CD4-positive, CD25-positive, alpha-beta regulatory T cell (primary cell): ENCODE results near the gene SLC16A8. TPM values are rescaled to one million over a fixed set of nuclear protein-coding genes. Genes with fewer than 3 reads are reported as not detected.
A peak's percentile ranks its signal among the peaks of the same experiment; 100 is the strongest.
"Not testable (repeated sequence)": the region's sequence is repeated elsewhere in the genome, so short reads cannot be mapped to it uniquely, and the experiment has no call there.

Source experiments
- ATAC-seq, 2 donors: fragments of 150-1000 bp; cut with Tn5 transposase; one replicate each; pipeline ENCODE4 v1.10.0; 2021; ENCODE audit warnings: low read depth in 2 of 2, moderate number of reproducible peaks in 2 of 2, moderate library complexity in 1 of 2
- DNase-seq, 3 donors: peaks; one replicate each; pipeline versions ENCODE4 v3.0.0 to v3.0.0-alpha.2; 2012 to 2022; ENCODE audit warnings: mixed read lengths in 1 of 3
- H3K27ac ChIP-seq: one replicate; pipeline ENCODE4 v1.7.0; 2013; ENCODE audit warnings: mild to moderate bottlenecking, low read length; ENCODE audit not compliant: insufficient read depth, poor library complexity, severe bottlenecking
- H3K27me3 ChIP-seq: one replicate; pipeline ENCODE4 v1.7.0; 2013; ENCODE audit warnings: low read length; ENCODE audit not compliant: control insufficient read depth, insufficient read depth
- H3K36me3 ChIP-seq: one replicate; pipeline ENCODE4 v1.7.0; 2013; ENCODE audit warnings: mild to moderate bottlenecking, low read length, moderate library complexity; ENCODE audit not compliant: control insufficient read depth, insufficient read depth
- H3K4me1 ChIP-seq: 2 replicates; pipeline ENCODE4 v1.7.0; 2013; ENCODE audit warnings: mild to moderate bottlenecking, low read length; ENCODE audit not compliant: insufficient read depth, control insufficient read depth, poor library complexity, severe bottlenecking
- H3K4me3 ChIP-seq: one replicate; pipeline ENCODE4 v1.7.0; 2013; ENCODE audit warnings: low read depth, mild to moderate bottlenecking, low read length, moderate library complexity
- H3K9me3 ChIP-seq, 2 experiments: 1 replicate in 1 of 2; 2 replicates in 1 of 2; pipeline ENCODE4 v1.7.0; 2013; ENCODE audit warnings: low read length in 2 of 2, mild to moderate bottlenecking in 1 of 2, moderate library complexity in 1 of 2; ENCODE audit not compliant: control insufficient read depth in 2 of 2
- H3K27ac Mint-ChIP-seq, 3 donors: one replicate each; pipeline ENCODE4 v1.8.0; 2020 to 2022; ENCODE audit warnings: mild to moderate bottlenecking in 3 of 3, mixed read lengths in 3 of 3, moderate library complexity in 2 of 3
- H3K27me3 Mint-ChIP-seq: one replicate; pipeline ENCODE4 v1.8.0; 2022; ENCODE audit warnings: mild to moderate bottlenecking, mixed read lengths
- H3K36me3 Mint-ChIP-seq: one replicate; pipeline ENCODE4 v1.8.0; 2020; ENCODE audit warnings: mixed read lengths
- H3K4me1 Mint-ChIP-seq, 4 donors: one replicate each; pipeline ENCODE4 v1.8.0; 2020 to 2022; ENCODE audit warnings: mixed read lengths in 4 of 4, mild to moderate bottlenecking in 1 of 4
- H3K4me3 Mint-ChIP-seq, 4 donors: one replicate each; pipeline ENCODE4 v1.8.0; 2020 to 2022; ENCODE audit warnings: mild to moderate bottlenecking in 4 of 4, mixed read lengths in 4 of 4, moderate library complexity in 3 of 4
- H3K9me3 Mint-ChIP-seq, 7 donors: one replicate each; pipeline ENCODE4 v1.8.0; 2020 to 2022; ENCODE audit warnings: mixed read lengths in 7 of 7, mild to moderate bottlenecking in 3 of 7, moderate library complexity in 2 of 7
- polyA plus RNA-seq, 4 donors: library from polyadenylated mRNA; unstranded; fragments of 300-500 nt; fragmentation: Illumina TruSeq; gene quantifications; one replicate each; pipeline ENCODE4 v1.2.3, GENCODE V29; 2021
- total RNA-seq: library from RNA; stranded (reverse); gene quantifications from one replicate; pipeline ENCODE4 v1.2.3, GENCODE V29; 2022

The SLC16A8 gene
- total and polyA plus RNA-seq, 5 donors from 2014 or later: not detected

GRCh38 chr22:38080850-38081635 is 2.9 kb downstream of the SLC16A8 start:
- no peaks in the 10 kb centered on the region for H3K27me3 ChIP-seq
- H3K27ac ChIP-seq: no peak overlapping the region
- H3K9me3 ChIP-seq: no peaks in the 10 kb centered on the region
- H3K4me3 ChIP-seq: no peak overlapping the region
- no peaks in the 10 kb centered on the region for H3K36me3 ChIP-seq
- DNase-seq (no peak), ATAC-seq (no peak)
- peaks cover 17% of the 10 kb centered on the region for H3K4me1 ChIP-seq
- H3K4me1 Mint-ChIP-seq: peaks cover 0 to 10% (median 0%) of the 10 kb centered on the region in 4 donors
- H3K4me3 Mint-ChIP-seq: peak overlapping the region in 1 of 4 donors; percentile 28
- no peaks in the 10 kb centered on the region for H3K36me3 Mint-ChIP-seq
- peaks cover 18% of the 10 kb centered on the region for H3K27me3 Mint-ChIP-seq
- peaks cover 0 to 4% (median 0%) of the 10 kb centered on the region in 7 donors for H3K9me3 Mint-ChIP-seq
- no peak overlapping the region for H3K27ac Mint-ChIP-seq

DNA sequence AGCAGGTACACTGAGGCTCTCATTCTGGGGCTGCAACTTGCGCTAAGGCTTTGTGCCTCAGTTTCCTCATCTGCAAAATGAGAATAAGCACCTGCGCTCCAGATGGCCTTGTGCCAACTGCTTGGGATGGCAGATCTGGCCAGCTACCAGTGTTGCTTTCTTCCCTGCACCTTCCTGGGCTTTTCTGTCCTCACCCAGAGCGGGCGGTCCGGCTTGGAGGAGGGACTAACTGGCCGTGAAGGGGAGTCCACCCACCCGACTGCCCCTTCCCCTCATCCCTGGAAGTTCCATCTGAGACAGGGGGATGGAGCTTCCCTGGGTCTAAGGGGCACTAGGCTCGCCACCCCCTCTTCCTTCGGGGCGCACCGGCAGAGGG is 3.5 kb downstream of the SLC16A8 start:
- Mint-ChIP-seq H3K27ac (no peak overlapping the region), H3K36me3 (no peaks in the 10 kb centered on the region), H3K27me3 (peaks cover 18% of the 10 kb centered on the region), H3K4me3 (no peak overlapping the region), H3K9me3 (peaks cover 0 to 2% (median 0%) of the 10 kb centered on the region in 7 donors), H3K4me1 (peaks cover 0 to 11% (median 0%) of the 10 kb centered on the region in 4 donors)
- Histone ChIP-seq H3K4me1 (peaks cover 17% of the 10 kb centered on the region), H3K9me3 (no peaks in the 10 kb centered on the region), H3K4me3 (no peak overlapping the region), H3K27me3 (no peaks in the 10 kb centered on the region), H3K36me3 (no peaks in the 10 kb centered on the region), H3K27ac (no peak overlapping the region)
- DNase-seq: no peak
- no peak for ATAC-seq

DNA sequence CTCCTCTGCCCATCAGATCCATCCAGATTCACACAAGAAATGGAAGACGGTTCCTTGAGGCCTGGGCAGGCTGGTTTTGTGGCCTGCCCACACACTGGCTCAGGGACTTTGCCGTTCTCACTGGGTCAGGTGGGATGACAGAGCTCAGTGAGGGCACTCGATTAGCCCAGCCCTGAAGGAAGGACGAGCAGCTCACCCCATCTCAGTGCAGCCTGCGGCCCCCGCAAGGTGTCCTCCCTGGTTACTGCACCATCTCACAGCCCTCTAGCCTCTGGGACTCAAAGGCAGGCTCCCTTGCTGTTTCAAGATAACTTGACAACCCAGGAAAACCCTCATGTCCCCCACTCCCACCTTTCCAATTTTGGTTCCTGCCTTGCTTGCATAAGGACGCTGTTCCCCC is 4.2 kb downstream of the SLC16A8 start:
- H3K9me3 ChIP-seq: no peaks in the 10 kb centered on the region
- H3K27me3 ChIP-seq: no peaks in the 10 kb centered on the region
- H3K27ac ChIP-seq: no peak overlapping the region
- peak overlapping the region in 1 of 3 donors; percentile 73 for H3K27ac Mint-ChIP-seq
- no peak for DNase-seq
- peak overlapping the region in 1 of 4 donors; percentile 0 for H3K4me3 Mint-ChIP-seq
- no peaks in the 10 kb centered on the region for H3K36me3 ChIP-seq
- no peak overlapping the region for H3K4me3 ChIP-seq
- H3K9me3 Mint-ChIP-seq: no peaks in the 10 kb centered on the region
- ATAC-seq: no peak
- no peaks in the 10 kb centered on the region for H3K36me3 Mint-ChIP-seq
- H3K4me1 Mint-ChIP-seq: peaks cover 0 to 11% (median 0%) of the 10 kb centered on the region in 4 donors
- peaks cover 18% of the 10 kb centered on the region for H3K27me3 Mint-ChIP-seq
- H3K4me1 ChIP-seq: peaks cover 17% of the 10 kb centered on the region

DNA sequence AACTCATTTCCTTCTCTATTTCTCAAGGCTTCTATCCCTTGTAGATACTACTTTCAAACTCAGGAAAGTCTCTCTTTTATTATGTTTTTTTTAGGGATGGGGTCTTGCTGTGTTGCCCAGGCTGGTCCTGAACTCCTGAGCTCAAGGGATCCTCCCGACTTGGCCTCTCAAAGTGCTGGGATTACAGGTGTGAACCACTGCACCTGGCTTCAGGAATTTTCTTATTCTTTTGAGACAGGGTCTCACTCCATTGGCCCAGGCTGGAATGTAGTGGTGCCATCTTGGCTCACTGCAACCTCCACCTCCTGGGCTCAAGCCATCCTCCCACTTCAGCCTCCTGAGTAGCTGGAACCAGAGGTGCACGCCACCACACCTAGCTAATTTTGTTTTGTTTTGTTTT is 4.8 kb downstream of the SLC16A8 start:
- not testable (repeated sequence) for H3K4me3 ChIP-seq, DNase-seq, H3K27ac ChIP-seq, ATAC-seq, H3K9me3 Mint-ChIP-seq, H3K27me3 ChIP-seq, H3K9me3 ChIP-seq, H3K36me3 Mint-ChIP-seq, H3K36me3 ChIP-seq
- Mint-ChIP-seq H3K4me1 (peaks cover 0 to 11% (median 0%) of the 10 kb centered on the region in 4 donors), H3K4me3 (peak overlapping the region in 2 of 4 donors; percentile 0 to 43), H3K27ac (peak overlapping the region in 1 of 3 donors; percentile 73), H3K27me3 (peaks cover 18% of the 10 kb centered on the region)
- peaks cover 17% of the 10 kb centered on the region for H3K4me1 ChIP-seq

GRCh38 chr22:38078046-38078840 is 5.7 kb downstream of the SLC16A8 start:
- peaks cover 0 to 9% (median 0%) of the 10 kb centered on the region in 4 donors for H3K4me1 Mint-ChIP-seq
- no peaks in the 10 kb centered on the region for H3K9me3 ChIP-seq
- ATAC-seq (no peak), DNase-seq (no peak)
- peaks cover 15% of the 10 kb centered on the region for H3K27me3 Mint-ChIP-seq
- H3K9me3 Mint-ChIP-seq: no peaks in the 10 kb centered on the region
- H3K27ac Mint-ChIP-seq: no peak overlapping the region
- peaks cover 17% of the 10 kb centered on the region for H3K4me1 ChIP-seq
- H3K36me3 ChIP-seq: peaks cover 3% of the 10 kb centered on the region
- H3K4me3 Mint-ChIP-seq: no peak overlapping the region
- H3K36me3 Mint-ChIP-seq: no peaks in the 10 kb centered on the region
- H3K27me3 ChIP-seq: no peaks in the 10 kb centered on the region
- no peak overlapping the region for H3K4me3 ChIP-seq
- H3K27ac ChIP-seq: no peak overlapping the region

- H3K4me1 Mint-ChIP-seq: peaks cover 0 to 9% (median 0%) of the 10 kb centered on the region in 4 donors
- no peaks in the 10 kb centered on the region for H3K9me3 Mint-ChIP-seq
- ATAC-seq (no peak), DNase-seq (no peak)
- Histone ChIP-seq H3K9me3 (no peaks in the 10 kb centered on the region), H3K4me3 (no peak overlapping the region), H3K4me1 (peaks cover 14% of the 10 kb centered on the region), H3K27me3 (no peaks in the 10 kb centered on the region), H3K36me3 (peaks cover 6% of the 10 kb centered on the region), H3K27ac (no peak overlapping the region)
- H3K4me3 Mint-ChIP-seq: no peak overlapping the region
- no peak overlapping the region for H3K27ac Mint-ChIP-seq
- peaks cover 14% of the 10 kb centered on the region for H3K27me3 Mint-ChIP-seq
- H3K36me3 Mint-ChIP-seq: peaks cover 6% of the 10 kb centered on the region
Measured at GRCh38 chr22:38077595-38077994, 6.4 kb downstream of the SLC16A8 start.

DNA sequence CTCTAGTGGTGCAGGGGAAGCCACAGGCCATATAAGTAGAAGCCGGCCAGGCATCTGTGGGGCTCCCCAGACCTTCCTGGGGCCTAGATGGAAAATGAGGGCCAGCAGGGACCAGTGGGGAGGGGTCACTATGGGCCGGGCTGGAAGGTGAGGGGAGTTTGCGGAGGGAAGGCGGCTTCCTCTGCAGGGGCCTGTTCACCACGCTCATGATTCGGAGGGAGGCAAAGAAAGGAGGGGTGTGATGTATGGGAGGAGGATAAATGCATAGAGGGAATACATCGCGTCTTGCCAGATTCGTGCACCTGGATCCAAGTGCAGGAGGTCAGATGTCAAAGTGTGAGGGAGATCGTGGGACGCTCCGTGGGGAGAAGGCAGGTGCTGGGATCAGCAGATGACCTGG is 6.9 kb downstream of the SLC16A8 start:
- Mint-ChIP-seq H3K9me3 (no peaks in the 10 kb centered on the region), H3K4me1 (peaks cover 0 to 9% (median 0%) of the 10 kb centered on the region in 4 donors), H3K36me3 (peaks cover 10% of the 10 kb centered on the region), H3K27me3 (peaks cover 10% of the 10 kb centered on the region), H3K27ac (no peak overlapping the region), H3K4me3 (no peak overlapping the region)
- H3K36me3 ChIP-seq: peaks cover 6% of the 10 kb centered on the region
- no peak overlapping the region for H3K27ac ChIP-seq
- ATAC-seq: no peak
- H3K4me3 ChIP-seq: no peak overlapping the region
- no peaks in the 10 kb centered on the region for H3K9me3 ChIP-seq
- H3K4me1 ChIP-seq: peaks cover 9% of the 10 kb centered on the region
- H3K27me3 ChIP-seq: no peaks in the 10 kb centered on the region
- DNase-seq: no peak
